ENCODE results near the gene COBL. TPM values are rescaled to one million over a fixed set of nuclear protein-coding genes. Genes with fewer than 3 reads are reported as not detected.

Gene COBL
- polyA plus RNA-seq, 1 donor: 30.5 TPM

GRCh38 chr7:51104278-51104677 lies 212.3 kb downstream of the COBL start:
- no peak overlapping the region for H3K4me3 ChIP-seq (ENCODE audit: low read length)
- H3K27me3 ChIP-seq (ENCODE audit: control insufficient read depth, insufficient read depth, low read length): no peaks in the 10 kb centered on the region
- no peaks in the 10 kb centered on the region for H3K9me3 ChIP-seq (ENCODE audit: control insufficient read depth, low read depth, low read length)
- DNase-seq: no peak
- no CpG with 5 or more reads among the region's 3 CpGs for WGBS (ENCODE audit: insufficient coverage, low lambda C conversion rate)
- peaks cover 10% of the 10 kb centered on the region for H3K36me3 ChIP-seq (ENCODE audit: control insufficient read depth, insufficient read depth, low read length)
- H3K27ac ChIP-seq (ENCODE audit: low read length): no peak overlapping the region
- no peaks in the 10 kb centered on the region for H3K4me1 ChIP-seq (ENCODE audit: control insufficient read depth, insufficient read depth, low read length)

- WGBS (ENCODE audit: insufficient coverage, low lambda C conversion rate): no CpG with 5 or more reads among the region's 5 CpGs
These were observed 212.9 kb downstream of the COBL start for GRCh38 chr7:51103718-51104117.

GRCh38 chr7:51102828-51103227 lies 213.8 kb downstream of the COBL start:
- Histone ChIP-seq H3K27me3 (ENCODE audit: control insufficient read depth, insufficient read depth, low read length) (no peaks in the 10 kb centered on the region), H3K27ac (ENCODE audit: low read length) (no peak overlapping the region), H3K9me3 (ENCODE audit: control insufficient read depth, low read depth, low read length) (peaks cover 5% of the 10 kb centered on the region), H3K4me1 (ENCODE audit: control insufficient read depth, insufficient read depth, low read length) (no peaks in the 10 kb centered on the region), H3K36me3 (ENCODE audit: control insufficient read depth, insufficient read depth, low read length) (peaks cover under 1% of the 10 kb centered on the region), H3K4me3 (ENCODE audit: low read length) (no peak overlapping the region)
- DNase-seq: peak in 1 of 2 donors; percentile 39
- WGBS (ENCODE audit: insufficient coverage, low lambda C conversion rate): no CpG with 5 or more reads among the region's 2 CpGs

More at GRCh38 chr7:51103718-51104117, 212.9 kb downstream of the COBL start:
- Histone ChIP-seq H3K4me3 (ENCODE audit: low read length) (no peak overlapping the region), H3K27ac (ENCODE audit: low read length) (no peak overlapping the region), H3K36me3 (ENCODE audit: control insufficient read depth, insufficient read depth, low read length) (peaks cover 6% of the 10 kb centered on the region), H3K27me3 (ENCODE audit: control insufficient read depth, insufficient read depth, low read length) (no peaks in the 10 kb centered on the region), H3K9me3 (ENCODE audit: control insufficient read depth, low read depth, low read length) (no peaks in the 10 kb centered on the region), H3K4me1 (ENCODE audit: control insufficient read depth, insufficient read depth, low read length) (no peaks in the 10 kb centered on the region)
- no peak for DNase-seq

- H3K27ac ChIP-seq (ENCODE audit: low read length): no peak overlapping the region
- WGBS (ENCODE audit: insufficient coverage, low lambda C conversion rate): no CpG with 5 or more reads among the region's 1 CpG
These were observed 215.4 kb downstream of the COBL start for GRCh38 chr7:51101111-51101757.

GRCh38 chr7:51090411-51090810 lies 226.2 kb downstream of the COBL start:
- no peak for DNase-seq
- H3K4me1 ChIP-seq (ENCODE audit: control insufficient read depth, insufficient read depth, low read length): no peaks in the 10 kb centered on the region
- no peaks in the 10 kb centered on the region for H3K27me3 ChIP-seq (ENCODE audit: control insufficient read depth, insufficient read depth, low read length)
- no peak overlapping the region for H3K27ac ChIP-seq (ENCODE audit: low read length)
- no peak overlapping the region for H3K4me3 ChIP-seq (ENCODE audit: low read length)
- H3K9me3 ChIP-seq (ENCODE audit: control insufficient read depth, low read depth, low read length): peaks cover 11% of the 10 kb centered on the region
- no CpG with 5 or more reads among the region's 2 CpGs for WGBS (ENCODE audit: insufficient coverage, low lambda C conversion rate)
- H3K36me3 ChIP-seq (ENCODE audit: control insufficient read depth, insufficient read depth, low read length): peaks cover 2% of the 10 kb centered on the region

More at GRCh38 chr7:51101111-51101757, 215.4 kb downstream of the COBL start:
- Histone ChIP-seq H3K4me3 (ENCODE audit: low read length) (no peak overlapping the region), H3K4me1 (ENCODE audit: control insufficient read depth, insufficient read depth, low read length) (no peaks in the 10 kb centered on the region), H3K36me3 (ENCODE audit: control insufficient read depth, insufficient read depth, low read length) (no peaks in the 10 kb centered on the region), H3K9me3 (ENCODE audit: control insufficient read depth, low read depth, low read length) (peaks cover 9% of the 10 kb centered on the region), H3K27me3 (ENCODE audit: control insufficient read depth, insufficient read depth, low read length) (no peaks in the 10 kb centered on the region)
- peak in 1 of 2 donors; percentile 33 for DNase-seq

GRCh38 chr7:51085034-51085692 lies 231.4 kb downstream of the COBL start:
- WGBS (ENCODE audit: insufficient coverage, low lambda C conversion rate): no CpG with 5 or more reads among the region's 12 CpGs
- Histone ChIP-seq H3K27ac (ENCODE audit: low read length) (no peak overlapping the region), H3K36me3 (ENCODE audit: control insufficient read depth, insufficient read depth, low read length) (peaks cover 18% of the 10 kb centered on the region), H3K4me3 (ENCODE audit: low read length) (no peak overlapping the region), H3K9me3 (ENCODE audit: control insufficient read depth, low read depth, low read length) (no peaks in the 10 kb centered on the region), H3K4me1 (ENCODE audit: control insufficient read depth, insufficient read depth, low read length) (no peaks in the 10 kb centered on the region), H3K27me3 (ENCODE audit: control insufficient read depth, insufficient read depth, low read length) (no peaks in the 10 kb centered on the region)
- no peak for DNase-seq

- no CpG with 5 or more reads among the region's 8 CpGs for WGBS (ENCODE audit: insufficient coverage, low lambda C conversion rate)
- Histone ChIP-seq H3K9me3 (ENCODE audit: control insufficient read depth, low read depth, low read length) (no peaks in the 10 kb centered on the region), H3K27me3 (ENCODE audit: control insufficient read depth, insufficient read depth, low read length) (no peaks in the 10 kb centered on the region), H3K36me3 (ENCODE audit: control insufficient read depth, insufficient read depth, low read length) (peaks cover 19% of the 10 kb centered on the region), H3K4me1 (ENCODE audit: control insufficient read depth, insufficient read depth, low read length) (no peaks in the 10 kb centered on the region), H3K27ac (ENCODE audit: low read length) (no peak overlapping the region), H3K4me3 (ENCODE audit: low read length) (no peak overlapping the region)
- peak in 1 of 2 donors; percentile 36 for DNase-seq
These were observed 232.5 kb downstream of the COBL start for GRCh38 chr7:51084121-51084520.

GRCh38 chr7:51082940-51083533 lies 233.6 kb downstream of the COBL start:
- WGBS (ENCODE audit: insufficient coverage, low lambda C conversion rate): 100% methylated on average over 1 of the region's 14 CpGs

GRCh38 chr7:51082096-51082840 lies 234.3 kb downstream of the COBL start:
- WGBS (ENCODE audit: insufficient coverage, low lambda C conversion rate): 60% methylated on average over 1 of the region's 19 CpGs

More at GRCh38 chr7:51082940-51083533, 233.6 kb downstream of the COBL start:
- Histone ChIP-seq H3K4me3 (ENCODE audit: low read length) (no peak overlapping the region), H3K27me3 (ENCODE audit: control insufficient read depth, insufficient read depth, low read length) (no peaks in the 10 kb centered on the region), H3K27ac (ENCODE audit: low read length) (no peak overlapping the region), H3K4me1 (ENCODE audit: control insufficient read depth, insufficient read depth, low read length) (peaks cover 3% of the 10 kb centered on the region), H3K9me3 (ENCODE audit: control insufficient read depth, low read depth, low read length) (no peaks in the 10 kb centered on the region), H3K36me3 (ENCODE audit: control insufficient read depth, insufficient read depth, low read length) (peaks cover 26% of the 10 kb centered on the region)
- DNase-seq: no peak

GRCh38 chr7:51081270-51081890 lies 235.2 kb downstream of the COBL start:
- Histone ChIP-seq H3K27me3 (ENCODE audit: control insufficient read depth, insufficient read depth, low read length) (no peaks in the 10 kb centered on the region), H3K4me1 (ENCODE audit: control insufficient read depth, insufficient read depth, low read length) (peaks cover 9% of the 10 kb centered on the region), H3K4me3 (ENCODE audit: low read length) (no peak overlapping the region), H3K36me3 (ENCODE audit: control insufficient read depth, insufficient read depth, low read length) (peaks cover 26% of the 10 kb centered on the region), H3K9me3 (ENCODE audit: control insufficient read depth, low read depth, low read length) (no peaks in the 10 kb centered on the region), H3K27ac (ENCODE audit: low read length) (no peak overlapping the region)
- WGBS (ENCODE audit: insufficient coverage, low lambda C conversion rate): 100% methylated on average over 1 of the region's 11 CpGs
- DNase-seq: peak in 1 of 2 donors; percentile 58

More at GRCh38 chr7:51082096-51082840, 234.3 kb downstream of the COBL start:
- H3K4me1 ChIP-seq (ENCODE audit: control insufficient read depth, insufficient read depth, low read length): peaks cover 7% of the 10 kb centered on the region
- no peak overlapping the region for H3K27ac ChIP-seq (ENCODE audit: low read length)
- peaks cover 26% of the 10 kb centered on the region for H3K36me3 ChIP-seq (ENCODE audit: control insufficient read depth, insufficient read depth, low read length)
- H3K27me3 ChIP-seq (ENCODE audit: control insufficient read depth, insufficient read depth, low read length): no peaks in the 10 kb centered on the region
- no peak overlapping the region for H3K4me3 ChIP-seq (ENCODE audit: low read length)
- no peak for DNase-seq
- H3K9me3 ChIP-seq (ENCODE audit: control insufficient read depth, low read depth, low read length): no peaks in the 10 kb centered on the region

All from large intestine (tissue), 3 donors.